ENCODE data around the gene BCAM. TPM values are rescaled to one million over a fixed set of nuclear protein-coding genes. Genes with fewer than 3 reads are reported as not detected.

Gene BCAM
- total RNA-seq, 4 donors from 2014 or later, result 24.1 to 52.7 (median 36.9) TPM

GRCh38 chr19:44792281-44792680 lies 16.6 kb upstream of the BCAM start:
- no peaks in the 10 kb centered on the region for H3K36me3 ChIP-seq

GRCh38 chr19:44794610-44795009 lies 14.3 kb upstream of the BCAM start:
- TF ChIP-seq POLR2AphosphoS5 (IDR thresholded peaks at IDR 0.05) (no peak), POLR2A (IDR thresholded peaks at IDR 0.05) (no peak), CTCF (IDR thresholded peaks at IDR 0.05) (no peak), EP300 (IDR thresholded peaks at IDR 0.05) (no peak)
- Histone ChIP-seq H3K27me3 (no peaks in the 10 kb centered on the region), H3K9me3 (no peaks in the 10 kb centered on the region), H3K4me1 (peaks cover 0 to 12% (median 2%) of the 10 kb centered on the region in 3 donors), H3K4me3 (no peak overlapping the region), H3K36me3 (no peaks in the 10 kb centered on the region), H3K27ac (no peak overlapping the region)
- WGBS, 2 donors (ENCODE audit: low coverage in 1 of 2), result 90 to 100% methylated on average over 2 to 4 of the region's 4 CpGs
- ATAC-seq, result no peak

More at GRCh38 chr19:44792281-44792680, 16.6 kb upstream of the BCAM start:
- no peak for TF ChIP-seq CTCF (IDR thresholded peaks at IDR 0.05)
- TF ChIP-seq POLR2A (IDR thresholded peaks at IDR 0.05), result no peak
- TF ChIP-seq POLR2AphosphoS5 (IDR thresholded peaks at IDR 0.05), result no peak
- TF ChIP-seq EP300 (IDR thresholded peaks at IDR 0.05), result no peak
- no peak overlapping the region for H3K27ac ChIP-seq
- no peaks in the 10 kb centered on the region for H3K27me3 ChIP-seq
- WGBS, 2 donors (ENCODE audit: low coverage in 1 of 2), result 75 to 100% methylated on average over 2 of the region's 9 CpGs
- H3K4me1 ChIP-seq, result peaks cover 0 to 11% (median 2%) of the 10 kb centered on the region in 3 donors
- ATAC-seq, result no peak
- no peak overlapping the region for H3K4me3 ChIP-seq
- no peaks in the 10 kb centered on the region for H3K9me3 ChIP-seq

GRCh38 chr19:44795398-44795987 lies 13.4 kb upstream of the BCAM start:
- Histone ChIP-seq H3K27me3 (no peaks in the 10 kb centered on the region), H3K36me3 (no peaks in the 10 kb centered on the region), H3K4me1 (peaks cover 0 to 12% (median 2%) of the 10 kb centered on the region in 3 donors), H3K4me3 (no peak overlapping the region), H3K9me3 (no peaks in the 10 kb centered on the region), H3K27ac (no peak overlapping the region)
- no peak for TF ChIP-seq POLR2AphosphoS5 (IDR thresholded peaks at IDR 0.05)
- TF ChIP-seq POLR2A (IDR thresholded peaks at IDR 0.05), result no peak
- no peak for TF ChIP-seq EP300 (IDR thresholded peaks at IDR 0.05)
- ATAC-seq, result no peak
- WGBS, 2 donors (ENCODE audit: low coverage in 1 of 2), result 88 to 91% methylated on average over 6 to 12 of the region's 13 CpGs

GRCh38 chr19:44796701-44797115 lies 12.2 kb upstream of the BCAM start:
- H3K27ac ChIP-seq, result peak overlapping the region in 3 of 4 donors; percentile 58 to 71 (median 69)
- WGBS, 2 donors (ENCODE audit: low coverage in 1 of 2), result 18 to 60% methylated on average over 3 to 8 of the region's 12 CpGs
- TF ChIP-seq POLR2AphosphoS5 (IDR thresholded peaks at IDR 0.05), result no peak
- TF ChIP-seq EP300 (IDR thresholded peaks at IDR 0.05), result no peak
- no peak for TF ChIP-seq POLR2A (IDR thresholded peaks at IDR 0.05)
- no peak for TF ChIP-seq CTCF (IDR thresholded peaks at IDR 0.05)
- H3K4me3 ChIP-seq, result no peak overlapping the region
- peak; percentile 32 for ATAC-seq
- no peaks in the 10 kb centered on the region for H3K36me3 ChIP-seq
- H3K4me1 ChIP-seq, result peaks cover 0 to 12% (median 2%) of the 10 kb centered on the region in 3 donors
- H3K9me3 ChIP-seq, result no peaks in the 10 kb centered on the region
- H3K27me3 ChIP-seq, result no peaks in the 10 kb centered on the region

- Histone ChIP-seq H3K4me1 (peaks cover 0 to 12% (median 2%) of the 10 kb centered on the region in 3 donors), H3K27ac (no peak overlapping the region), H3K27me3 (no peaks in the 10 kb centered on the region), H3K36me3 (no peaks in the 10 kb centered on the region), H3K9me3 (no peaks in the 10 kb centered on the region), H3K4me3 (no peak overlapping the region)
- no peak for TF ChIP-seq POLR2A (IDR thresholded peaks at IDR 0.05)
- TF ChIP-seq POLR2AphosphoS5 (IDR thresholded peaks at IDR 0.05), result no peak
- no peak for TF ChIP-seq CTCF (IDR thresholded peaks at IDR 0.05)
- TF ChIP-seq EP300 (IDR thresholded peaks at IDR 0.05), result no peak
- 50 to 70% methylated on average over 3 to 6 of the region's 10 CpGs for WGBS, 2 donors (ENCODE audit: low coverage in 1 of 2)
- ATAC-seq, result no peak
Observed at GRCh38 chr19:44799627-44800346, 9.1 kb upstream of the BCAM start.

Data from gastroesophageal sphincter (tissue), 4 donors.